Kasumi-1 (cell line): ENCODE data around the gene TMEM18.

Experiments used
- DNase-seq, 2 experiments: peaks; one replicate each; lab custom pipeline; 2025; lab: John Stamatoyannopoulos, UW

The TMEM18 gene

DNA sequence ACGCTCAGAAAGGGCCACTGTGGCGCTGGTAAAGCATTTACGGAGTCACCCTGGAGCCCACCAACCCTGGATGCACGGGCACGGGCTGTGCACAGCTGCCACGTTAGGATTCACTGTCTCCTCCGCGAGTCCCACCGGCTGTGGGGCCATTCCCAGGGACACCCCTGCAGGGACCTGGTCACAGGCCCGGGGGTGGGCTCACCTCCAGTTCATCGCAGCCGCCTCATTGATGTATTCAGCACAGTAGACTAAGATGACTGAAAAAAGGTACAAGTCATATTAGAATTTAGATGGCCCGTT lies 4.7 kb downstream of the TMEM18 start:
- no peak for DNase-seq

GRCh38 chr2:671787-672605 lies 5.2 kb downstream of the TMEM18 start:
- no peak for DNase-seq

DNA sequence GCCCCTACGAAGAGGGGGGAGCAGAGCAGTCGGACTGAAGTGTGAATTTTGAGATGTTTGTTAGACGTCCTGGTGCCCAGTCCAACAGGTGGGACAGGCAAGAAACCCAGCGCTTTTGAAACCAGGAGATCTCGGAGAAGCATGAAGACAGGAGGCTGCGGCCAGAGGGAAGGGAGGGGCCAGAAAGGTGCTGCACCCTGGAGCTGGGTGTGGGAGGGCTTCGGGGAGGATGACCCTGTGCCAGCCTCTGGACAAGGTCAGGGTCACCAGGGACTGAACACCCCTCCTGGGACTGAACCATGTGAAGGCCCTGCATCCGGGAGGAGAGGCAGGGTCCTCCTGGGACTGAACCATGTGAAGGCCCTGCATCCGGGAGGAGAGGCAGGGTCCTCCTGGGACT lies 6.1 kb downstream of the TMEM18 start:
- no peak for DNase-seq

- no peak for DNase-seq
These were observed 6.6 kb downstream of the TMEM18 start for GRCh38 chr2:670637-671036.

- no peak for DNase-seq
These were observed 7.9 kb downstream of the TMEM18 start for GRCh38 chr2:669323-669722.

- DNase-seq = no peak
These were observed 9.2 kb downstream of the TMEM18 start for GRCh38 chr2:668000-668398.

DNA sequence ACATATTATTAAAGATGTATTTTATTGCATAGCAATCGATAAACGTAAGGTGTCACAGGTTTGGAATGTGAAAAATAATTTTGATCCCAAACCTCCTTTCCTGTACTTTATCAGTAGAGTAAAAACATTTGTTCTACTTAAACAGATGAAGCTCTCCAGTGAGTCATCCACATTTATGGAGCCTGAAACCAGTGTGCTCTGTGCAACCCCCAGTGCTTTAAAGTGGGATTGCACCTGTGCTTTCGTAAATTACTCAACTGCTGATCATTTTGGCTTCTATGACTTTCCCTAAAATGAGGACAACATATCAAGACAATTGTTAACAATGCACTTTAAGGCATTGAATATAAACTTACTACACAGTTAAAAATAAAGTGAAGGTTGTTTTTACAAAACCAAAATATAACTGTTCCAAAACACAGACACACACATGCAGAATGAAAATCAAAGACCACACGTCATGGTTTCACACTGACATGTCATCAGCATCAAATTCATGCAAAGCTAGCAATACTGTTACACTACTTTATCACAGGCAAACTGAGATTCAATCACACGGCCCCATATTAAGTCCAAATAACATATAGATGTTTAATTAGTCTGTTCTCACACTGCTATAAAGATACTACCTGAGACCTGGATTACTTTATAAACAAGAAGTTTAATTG lies 9.7 kb downstream of the TMEM18 start:
- peak; percentile 72 to 73 for DNase-seq

GRCh38 chr2:666441-666840 lies 10.8 kb downstream of the TMEM18 start:
- DNase-seq = no peak

DNA sequence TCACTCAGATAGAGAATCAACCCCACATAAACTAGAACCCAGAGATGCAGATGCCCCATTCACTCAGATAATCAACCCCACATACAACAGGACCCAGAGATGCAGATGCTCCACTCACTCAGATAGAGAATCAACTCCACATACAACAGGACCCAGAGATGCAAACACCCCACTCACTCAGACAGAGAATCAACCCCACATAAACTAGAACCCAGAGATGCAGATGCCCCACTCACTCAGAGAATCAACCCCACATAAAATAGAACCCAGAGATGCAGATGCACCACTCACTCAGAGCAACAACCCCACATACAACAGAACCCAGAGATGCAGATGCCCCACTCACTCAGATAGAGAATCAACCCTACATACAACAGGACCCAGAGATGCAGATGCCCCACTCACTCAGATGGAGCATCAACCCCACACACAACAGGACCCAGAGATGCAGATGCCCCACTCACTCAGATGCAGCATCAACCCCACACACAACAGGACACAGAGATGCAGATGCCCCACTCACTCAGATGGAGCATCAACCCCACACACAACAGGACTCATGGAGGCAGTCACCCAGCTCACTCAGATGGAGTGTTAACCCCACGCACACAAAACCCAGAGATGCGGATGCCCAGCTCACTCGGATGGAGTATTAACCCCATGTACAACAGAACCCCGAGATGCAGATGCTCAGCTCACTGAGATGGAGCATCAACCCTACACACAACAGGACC lies 11.7 kb downstream of the TMEM18 start:
- DNase-seq = no peak

- DNase-seq = no peak
These were observed 13.1 kb downstream of the TMEM18 start for GRCh38 chr2:664063-664462.

- no peak for DNase-seq
These were observed 14.0 kb downstream of the TMEM18 start for GRCh38 chr2:663221-663620.

- DNase-seq = no peak
These were observed 15.9 kb downstream of the TMEM18 start for GRCh38 chr2:661360-661635.

GRCh38 chr2:660586-661359 lies 16.4 kb downstream of the TMEM18 start:
- no peak for DNase-seq

- DNase-seq = no peak
These were observed 17.2 kb downstream of the TMEM18 start for GRCh38 chr2:660029-660428.

DNA sequence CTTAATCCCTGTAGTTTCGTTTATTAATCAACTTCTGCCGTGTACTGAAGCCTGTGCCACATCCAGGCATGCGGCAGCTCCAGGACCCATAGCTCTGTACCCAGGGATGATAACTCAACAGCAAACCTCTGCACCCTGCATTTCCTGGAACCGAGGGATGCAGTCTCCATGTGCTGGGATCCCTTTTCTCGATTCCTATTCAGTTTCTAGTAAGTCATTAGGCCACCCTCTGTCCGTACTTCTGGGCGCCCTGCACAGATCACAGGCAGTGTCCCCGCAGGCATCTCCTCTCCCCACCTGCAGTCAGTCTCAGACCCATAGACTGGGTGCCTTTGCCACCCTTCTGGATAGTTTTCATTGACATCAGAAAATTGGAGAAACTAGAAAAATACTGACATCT lies 18.8 kb downstream of the TMEM18 start:
- no peak for DNase-seq

DNA sequence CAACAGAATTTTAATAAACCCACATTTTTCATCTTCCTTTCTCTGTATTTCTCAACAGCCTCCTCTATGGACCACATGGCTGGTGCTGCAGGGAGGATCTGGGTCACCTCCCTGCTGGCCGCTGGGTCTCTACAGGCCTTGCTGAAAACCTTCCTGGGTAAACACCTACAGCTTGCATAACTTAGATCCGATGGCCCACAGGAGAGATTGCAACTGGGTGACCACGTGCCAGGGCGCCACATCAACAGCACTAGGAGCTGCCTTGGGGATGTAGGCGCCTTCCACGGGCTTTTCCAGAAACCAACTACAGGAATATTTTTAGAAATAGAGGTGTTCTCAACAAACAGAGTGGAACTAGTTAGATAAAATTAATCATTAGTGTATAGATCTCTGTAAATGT lies 19.4 kb downstream of the TMEM18 start:
- no peak for DNase-seq

- peak; percentile 45 to 47 for DNase-seq
These were observed 20.5 kb downstream of the TMEM18 start for GRCh38 chr2:656676-657075.

DNA sequence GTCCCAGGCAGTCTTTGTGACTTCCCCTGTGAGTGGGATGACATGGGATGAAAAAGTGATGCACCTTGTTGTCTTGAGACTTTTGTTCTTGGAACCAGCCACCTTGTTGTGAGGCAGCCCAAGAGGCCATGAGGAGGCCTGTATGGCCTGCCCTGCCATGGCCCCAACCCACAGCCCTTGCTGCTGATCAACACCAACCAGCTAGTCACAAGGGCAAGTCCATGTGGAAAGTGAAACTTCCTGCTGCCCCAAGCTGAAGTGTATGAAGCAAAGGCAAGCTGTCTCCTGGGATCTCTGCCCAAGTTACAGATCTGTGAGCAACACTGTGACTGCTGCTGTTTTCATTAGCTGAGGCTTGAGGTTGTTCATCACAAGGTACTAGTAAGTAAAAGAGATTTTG lies 21.6 kb downstream of the TMEM18 start:
- DNase-seq = no peak

GRCh38 chr2:654896-655295 lies 22.3 kb downstream of the TMEM18 start:
- no peak for DNase-seq

DNA sequence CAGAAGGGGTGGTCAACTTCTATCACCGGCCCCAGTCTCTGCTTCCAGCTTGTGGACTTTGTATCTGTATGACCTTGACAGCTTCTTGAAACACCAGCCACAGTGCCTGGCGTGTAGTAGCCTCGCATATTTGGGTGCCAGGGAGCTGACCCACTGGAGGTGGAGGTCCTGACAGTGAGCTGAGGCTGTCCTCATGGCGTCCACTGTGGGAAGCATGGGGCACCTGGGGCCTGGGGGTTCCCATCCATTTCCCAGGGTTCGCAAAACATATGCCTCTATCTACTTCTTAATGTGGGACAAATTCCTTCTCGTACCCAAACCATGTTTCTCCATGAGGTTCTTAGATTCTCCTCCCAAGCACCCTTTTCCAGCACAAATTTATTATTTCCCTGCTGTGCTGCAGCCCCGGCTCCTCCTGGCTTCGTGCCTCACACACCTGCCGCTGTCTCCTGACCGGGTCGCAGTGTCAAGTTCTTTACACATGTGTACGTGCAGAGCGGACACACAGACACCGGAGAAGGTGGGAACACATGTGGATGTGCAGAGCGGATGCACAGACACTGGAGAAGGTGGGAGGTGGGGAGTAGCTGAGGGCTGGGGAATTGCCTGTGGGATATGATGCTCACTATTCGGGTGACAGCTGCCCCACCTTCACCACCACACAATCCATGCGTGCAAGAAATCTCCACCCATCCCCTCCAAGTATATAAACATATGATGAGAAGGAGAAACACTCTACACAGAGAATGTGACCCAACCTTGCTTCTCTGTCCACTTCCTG lies 23.4 kb downstream of the TMEM18 start:
- DNase-seq = no peak

DNA sequence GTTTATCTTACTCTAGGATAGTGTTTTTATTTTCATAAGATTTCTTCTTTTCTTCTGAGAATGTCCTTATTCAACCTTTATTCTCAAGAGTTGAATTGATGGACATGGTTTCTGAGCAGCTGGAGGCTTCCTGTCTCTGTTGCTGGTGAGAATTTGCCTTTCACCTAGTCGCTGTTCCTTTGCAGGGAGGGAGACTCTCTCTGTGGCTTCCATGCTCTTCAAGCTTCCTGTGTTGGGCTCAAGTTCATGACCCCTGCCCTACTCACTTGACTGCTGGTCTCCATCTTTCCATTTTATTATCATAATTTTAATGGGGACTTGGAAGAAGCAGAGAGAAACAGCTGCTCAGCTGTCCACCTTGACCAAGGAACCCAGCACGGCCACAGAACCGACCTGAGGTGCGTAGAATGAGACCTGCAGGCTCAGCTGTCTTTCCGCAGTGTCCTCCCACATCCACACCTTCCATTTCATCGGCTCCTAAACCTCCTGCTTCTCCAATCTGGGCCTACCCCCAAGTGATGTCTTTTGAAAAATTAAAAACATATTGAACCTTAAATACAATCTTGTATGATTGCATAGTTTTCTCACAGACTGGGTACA lies 24.2 kb downstream of the TMEM18 start:
- no peak for DNase-seq
